HL-60 (cell line): ENCODE results near the gene NYAP1.
"Not testable (repeated sequence)": the region's sequence is repeated elsewhere in the genome, so short reads cannot be mapped to it uniquely, and the experiment has no call there.

Experiments
- DNase-seq, 2 experiments: peaks; one replicate each; pipeline ENCODE4 v3.0.0-alpha.2; 2010 to 2020; ENCODE audit warnings: low read depth in 1 of 2, low spot score in 1 of 2
- H3K27ac ChIP-seq: fragments of 250-450 bp; sonication (Bioruptor Pico); replicated peaks from 2 replicates; pipeline ENCODE4 v1.5.1; 2020; ENCODE audit warnings: mild to moderate bottlenecking, moderate library complexity
- H3K27me3 ChIP-seq: fragments of 250-450 bp; sonication (Bioruptor Pico); 2 replicates; pipeline ENCODE4 v1.5.1; 2021; ENCODE audit warnings: mild to moderate bottlenecking, moderate library complexity; ENCODE audit not compliant: insufficient read depth, poor library complexity, severe bottlenecking
- H3K4me3 ChIP-seq: replicated peaks from 2 replicates; pipeline ENCODE4 v1.5.1; 2011; ENCODE audit warnings: mild to moderate bottlenecking, control low read depth, low read length; ENCODE audit not compliant: insufficient read depth
- CTCF ChIP-seq: IDR thresholded peaks from one replicate; pipeline ENCODE4 v1.5.1; 2011; ENCODE audit warnings: low read length, control low read depth, inconsistent platforms; ENCODE audit not compliant: insufficient read depth
- GABPA ChIP-seq: IDR thresholded peaks from 2 replicates; pipeline ENCODE4 v1.6.1; 2012; ENCODE audit warnings: low read depth
- POLR2AphosphoS5 ChIP-seq: IDR thresholded peaks from 2 replicates; pipeline ENCODE4 v1.6.1; 2012; ENCODE audit warnings: low read depth
- SPI1 ChIP-seq: IDR thresholded peaks from 2 replicates; pipeline ENCODE4 v1.6.1; 2012; ENCODE audit warnings: low read depth, mild to moderate bottlenecking, borderline replicate concordance
- TF ChIP-seq, protein P1 (sequence below): IDR thresholded peaks from 2 replicates; pipeline ENCODE4 v1.6.1; 2012; ENCODE audit warnings: low read depth; ENCODE audit not compliant: insufficient replicate concordance

The NYAP1 gene

GRCh38 chr7:100437150-100438100 lies 46.3 kb upstream of the NYAP1 start:
- Histone ChIP-seq H3K27me3 (no peaks in the 10 kb centered on the region), H3K4me3 (peak overlapping the region; percentile 82), H3K27ac (peak overlapping the region; percentile 95)
- DNase-seq = no peak
- TF ChIP-seq POLR2AphosphoS5 (no peak), CTCF (no peak), GABPA (no peak), SPI1 (no peak)
- TF ChIP-seq, protein P1, sequence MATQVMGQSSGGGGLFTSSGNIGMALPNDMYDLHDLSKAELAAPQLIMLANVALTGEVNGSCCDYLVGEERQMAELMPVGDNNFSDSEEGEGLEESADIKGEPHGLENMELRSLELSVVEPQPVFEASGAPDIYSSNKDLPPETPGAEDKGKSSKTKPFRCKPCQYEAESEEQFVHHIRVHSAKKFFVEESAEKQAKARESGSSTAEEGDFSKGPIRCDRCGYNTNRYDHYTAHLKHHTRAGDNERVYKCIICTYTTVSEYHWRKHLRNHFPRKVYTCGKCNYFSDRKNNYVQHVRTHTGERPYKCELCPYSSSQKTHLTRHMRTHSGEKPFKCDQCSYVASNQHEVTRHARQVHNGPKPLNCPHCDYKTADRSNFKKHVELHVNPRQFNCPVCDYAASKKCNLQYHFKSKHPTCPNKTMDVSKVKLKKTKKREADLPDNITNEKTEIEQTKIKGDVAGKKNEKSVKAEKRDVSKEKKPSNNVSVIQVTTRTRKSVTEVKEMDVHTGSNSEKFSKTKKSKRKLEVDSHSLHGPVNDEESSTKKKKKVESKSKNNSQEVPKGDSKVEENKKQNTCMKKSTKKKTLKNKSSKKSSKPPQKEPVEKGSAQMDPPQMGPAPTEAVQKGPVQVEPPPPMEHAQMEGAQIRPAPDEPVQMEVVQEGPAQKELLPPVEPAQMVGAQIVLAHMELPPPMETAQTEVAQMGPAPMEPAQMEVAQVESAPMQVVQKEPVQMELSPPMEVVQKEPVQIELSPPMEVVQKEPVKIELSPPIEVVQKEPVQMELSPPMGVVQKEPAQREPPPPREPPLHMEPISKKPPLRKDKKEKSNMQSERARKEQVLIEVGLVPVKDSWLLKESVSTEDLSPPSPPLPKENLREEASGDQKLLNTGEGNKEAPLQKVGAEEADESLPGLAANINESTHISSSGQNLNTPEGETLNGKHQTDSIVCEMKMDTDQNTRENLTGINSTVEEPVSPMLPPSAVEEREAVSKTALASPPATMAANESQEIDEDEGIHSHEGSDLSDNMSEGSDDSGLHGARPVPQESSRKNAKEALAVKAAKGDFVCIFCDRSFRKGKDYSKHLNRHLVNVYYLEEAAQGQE = no peak

DNA sequence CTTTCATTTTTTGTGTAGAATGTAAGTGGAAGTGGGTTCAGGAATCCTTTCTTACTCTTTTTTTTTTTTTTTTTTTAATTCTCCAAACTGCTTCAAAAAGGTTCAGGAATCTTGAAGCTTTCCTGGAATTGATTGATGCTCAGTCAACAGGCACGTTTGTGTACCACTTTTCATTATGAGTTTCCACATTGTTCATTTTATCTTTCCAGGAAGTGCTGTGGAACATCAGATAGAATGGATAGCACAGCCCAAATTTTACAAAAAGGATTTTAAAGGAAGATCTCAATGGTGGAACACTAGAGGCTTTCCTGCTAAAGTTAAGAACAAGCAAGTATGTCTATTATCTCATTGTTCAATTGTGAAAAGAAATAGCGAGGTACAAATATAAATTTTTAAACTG lies 45.6 kb upstream of the NYAP1 start:
- DNase-seq = no peak
- no peaks in the 10 kb centered on the region for H3K27me3 ChIP-seq
- H3K4me3 ChIP-seq = no peak overlapping the region
- H3K27ac ChIP-seq = no peak overlapping the region
- TF ChIP-seq SPI1 = no peak
- no peak for TF ChIP-seq GABPA
- TF ChIP-seq POLR2AphosphoS5 = no peak
- TF ChIP-seq, protein P1 = no peak
- no peak for TF ChIP-seq CTCF

DNA sequence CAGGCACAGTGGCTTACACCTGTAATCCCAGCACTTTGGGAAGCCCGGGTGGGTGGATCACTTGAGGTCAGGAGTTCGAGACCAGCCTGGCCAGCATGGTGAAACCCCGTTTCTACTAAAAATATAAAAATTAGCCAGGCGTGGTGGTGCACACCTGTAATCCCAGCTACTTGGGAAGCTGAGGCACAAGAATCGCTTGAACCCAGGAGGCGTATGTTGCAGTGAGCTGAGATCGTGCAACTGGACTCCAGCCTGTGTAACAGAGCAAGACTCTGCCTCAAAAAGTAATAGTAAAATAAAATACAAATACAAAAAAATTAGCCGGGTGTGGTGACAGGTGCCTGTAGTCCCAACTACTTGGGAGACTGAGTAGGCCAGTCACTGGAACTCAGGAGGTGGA lies 45.0 kb upstream of the NYAP1 start:
- H3K4me3 ChIP-seq, H3K27me3 ChIP-seq, DNase-seq, H3K27ac ChIP-seq: not testable (repeated sequence)

GRCh38 chr7:100439244-100439643 lies 44.5 kb upstream of the NYAP1 start:
- not testable (repeated sequence) for H3K27ac ChIP-seq, H3K27me3 ChIP-seq, H3K4me3 ChIP-seq, DNase-seq
